ENCODE measurements around the gene FUT4.

DNA sequence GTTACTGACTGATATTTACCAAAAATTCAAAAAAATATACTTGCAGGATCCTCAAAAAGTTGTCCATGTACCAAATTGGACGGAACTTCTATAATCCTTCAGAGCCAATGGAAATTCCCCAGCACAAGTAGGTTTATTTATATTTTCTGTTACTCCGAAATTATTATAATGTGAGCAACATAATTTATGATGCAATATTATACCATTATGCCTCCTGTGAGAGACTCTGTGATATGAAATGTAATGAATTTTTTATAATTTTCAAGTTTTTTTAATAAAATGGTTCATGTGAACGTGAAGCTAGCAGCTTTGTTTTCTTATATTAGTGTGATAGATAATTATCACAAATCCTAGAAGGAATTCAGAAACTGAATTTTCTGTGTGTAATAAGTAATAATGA is 41.7 kb downstream of the FUT4 start:
- TF ChIP-seq GATA3 (IDR thresholded peaks at IDR 0.05; ENCODE audit: low read depth, low read length) (no peak), GATA2 (IDR thresholded peaks at IDR 0.05; ENCODE audit: low read depth, low read length) (no peak)

Measured in SH-SY5Y (cell line).